ENCODE data around the gene PHF23. TPM values are rescaled to one million over a fixed set of nuclear protein-coding genes. Genes with fewer than 3 reads are reported as not detected.
A peak's percentile ranks its signal among the peaks of the same experiment; 100 is the strongest.

Gene PHF23
- total and polyA plus RNA-seq, 2 of the 4 experiments (the other 2 are of a cell fraction) = 44.8 to 58.5 TPM

DNA sequence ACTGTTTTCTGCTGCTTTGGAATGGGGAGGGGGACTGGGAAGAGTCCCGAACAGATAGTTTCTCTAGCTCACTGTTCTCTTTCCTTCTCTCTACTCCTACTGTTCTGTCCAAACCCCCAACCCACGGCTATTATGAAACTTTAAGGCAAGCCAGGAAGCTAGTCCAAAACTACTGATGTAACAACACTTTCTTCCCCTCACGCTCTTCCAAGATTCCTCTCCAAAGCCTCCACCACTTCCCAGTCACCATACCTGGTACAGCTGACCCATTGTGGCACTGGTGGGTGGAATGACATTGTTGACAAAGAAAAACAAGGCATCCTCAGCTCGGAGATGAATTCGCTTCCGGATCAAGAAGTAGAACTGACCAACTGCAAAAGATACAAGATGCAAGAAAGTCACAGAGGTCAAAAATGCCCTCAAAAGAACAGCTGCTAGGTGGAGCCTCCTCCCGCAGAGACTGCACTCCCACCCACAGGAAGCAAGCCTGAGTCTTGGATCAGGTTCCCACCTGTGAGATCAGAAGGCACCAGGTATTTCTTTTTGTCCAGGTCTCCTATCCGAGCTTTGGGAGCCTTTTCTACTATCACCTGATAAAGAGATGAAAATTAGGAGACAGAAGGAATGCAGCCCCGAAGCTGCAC, 2.0 kb upstream of the PHF23 start:
- H4K5ac ChIP-seq (ENCODE audit: low read depth, low read length) = peak overlapping the region; percentile 25; the same call in 1 of the 2 replicates
- intact Hi-C loops (cut with micrococcal nuclease) = no loop called here
- ChIA-PET CTCF (interaction anchor here (0.6 kb wide), 1 partner anchor 126 kb away, joined by 4 read pairs; the partner anchor contains the start of gene ASGR2), POLR2A (ENCODE audit: unreplicated experiment) (interaction anchor here (0.5 kb wide), 1 partner anchor 64 kb away, joined by 7 read pairs; no protein-coding TSS in a partner anchor)
- peak overlapping the region; percentile 13 to 89; a peak in 3 of 4 replicates for H4K8ac ChIP-seq (ENCODE audit: low read depth in 2 of 2, low read length in 2 of 2)
- H3K4me2 ChIP-seq (ENCODE audit: low read depth, low read length) = peak overlapping the region; percentile 93
- peaks cover 30% of the 10 kb centered on the region for H3K36me3 ChIP-seq (ENCODE audit: control insufficient read depth, insufficient read depth, low read length)
- no peak overlapping the region for H2AFZ ChIP-seq (replicated peaks; ENCODE audit: low read length, poor library complexity)
- peaks cover 13 to 51% of the 10 kb centered on the region in 2 experiments for H3K79me1 ChIP-seq (ENCODE audit: low read depth in 1 of 2, low read length in 2 of 2)
- peak overlapping the region; percentile 96 for H2AK5ac ChIP-seq (ENCODE audit: low read depth, low read length)
- H3K27ac ChIP-seq (ENCODE audit: insufficient read depth, low read length) = peak overlapping the region; percentile 95
- H3K27me3 ChIP-seq (ENCODE audit: control insufficient read depth, insufficient read depth, low read length) = no peaks in the 10 kb centered on the region
- no peak for ATAC-seq (ENCODE audit: low read depth)
- peak overlapping the region; percentile 100 for H2AK9ac ChIP-seq (replicated peaks; ENCODE audit: low read depth, low read length, poor library complexity)
- dilution Hi-C loops (cut with HindIII; ENCODE audit: low sequenced_read_pairs, unreplicated experiment) = no loop called here
- peak overlapping the region; percentile 98 for H3K4ac ChIP-seq (ENCODE audit: low read depth, low read length)
- H2BK15ac ChIP-seq (ENCODE audit: low read depth, low read length) = no peak overlapping the region
- peak overlapping the region; percentile 98 for H3K9ac ChIP-seq (ENCODE audit: low read depth, low read length)
- H4K91ac ChIP-seq (ENCODE audit: insufficient read depth, low read depth, low read length) = peak overlapping the region; percentile 94
- H3K4me1 ChIP-seq (ENCODE audit: control insufficient read depth, insufficient read depth, low read length) = peaks cover 8% of the 10 kb centered on the region
- WGBS, 2 experiments (ENCODE audit: extremely low coverage in 2 of 2, insufficient read length in 1 of 2) = 27% methylated on average over 5 of the region's 9 CpGs; no CpG with 5 or more reads in 1 of the 2 experiments
- H2BK5ac ChIP-seq (ENCODE audit: low read depth, low read length, poor library complexity, severe bottlenecking) = peak overlapping the region; percentile 95
- H3K18ac ChIP-seq (ENCODE audit: low read depth, low read length) = no peak overlapping the region
- in situ Hi-C loops (cut with MboI; ENCODE audit: low sequenced_read_pairs) = loop anchor here (25.0 kb wide), 1 partner anchor 921 kb away; the partner anchor contains the start of genes PER1 and VAMP2
- H2BK20ac ChIP-seq (ENCODE audit: low read depth, low read length) = no peak overlapping the region
- no peak overlapping the region for H2BK120ac ChIP-seq (ENCODE audit: low read depth, low read length)
- H3K4me3 ChIP-seq (ENCODE audit: insufficient read depth, low read depth, low read length) = peak overlapping the region; percentile 90
- TF ChIP-seq, protein P1, sequence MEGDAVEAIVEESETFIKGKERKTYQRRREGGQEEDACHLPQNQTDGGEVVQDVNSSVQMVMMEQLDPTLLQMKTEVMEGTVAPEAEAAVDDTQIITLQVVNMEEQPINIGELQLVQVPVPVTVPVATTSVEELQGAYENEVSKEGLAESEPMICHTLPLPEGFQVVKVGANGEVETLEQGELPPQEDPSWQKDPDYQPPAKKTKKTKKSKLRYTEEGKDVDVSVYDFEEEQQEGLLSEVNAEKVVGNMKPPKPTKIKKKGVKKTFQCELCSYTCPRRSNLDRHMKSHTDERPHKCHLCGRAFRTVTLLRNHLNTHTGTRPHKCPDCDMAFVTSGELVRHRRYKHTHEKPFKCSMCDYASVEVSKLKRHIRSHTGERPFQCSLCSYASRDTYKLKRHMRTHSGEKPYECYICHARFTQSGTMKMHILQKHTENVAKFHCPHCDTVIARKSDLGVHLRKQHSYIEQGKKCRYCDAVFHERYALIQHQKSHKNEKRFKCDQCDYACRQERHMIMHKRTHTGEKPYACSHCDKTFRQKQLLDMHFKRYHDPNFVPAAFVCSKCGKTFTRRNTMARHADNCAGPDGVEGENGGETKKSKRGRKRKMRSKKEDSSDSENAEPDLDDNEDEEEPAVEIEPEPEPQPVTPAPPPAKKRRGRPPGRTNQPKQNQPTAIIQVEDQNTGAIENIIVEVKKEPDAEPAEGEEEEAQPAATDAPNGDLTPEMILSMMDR (conservative IDR thresholded peaks at IDR 0.05; ENCODE audit: low read depth, low read length) = no peak
- TF ChIP-seq FOS (IDR thresholded peaks at IDR 0.05; ENCODE audit: low read depth, low read length) = no peak
- TF ChIP-seq, protein P2, sequence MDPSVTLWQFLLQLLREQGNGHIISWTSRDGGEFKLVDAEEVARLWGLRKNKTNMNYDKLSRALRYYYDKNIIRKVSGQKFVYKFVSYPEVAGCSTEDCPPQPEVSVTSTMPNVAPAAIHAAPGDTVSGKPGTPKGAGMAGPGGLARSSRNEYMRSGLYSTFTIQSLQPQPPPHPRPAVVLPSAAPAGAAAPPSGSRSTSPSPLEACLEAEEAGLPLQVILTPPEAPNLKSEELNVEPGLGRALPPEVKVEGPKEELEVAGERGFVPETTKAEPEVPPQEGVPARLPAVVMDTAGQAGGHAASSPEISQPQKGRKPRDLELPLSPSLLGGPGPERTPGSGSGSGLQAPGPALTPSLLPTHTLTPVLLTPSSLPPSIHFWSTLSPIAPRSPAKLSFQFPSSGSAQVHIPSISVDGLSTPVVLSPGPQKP (IDR thresholded peaks at IDR 0.05; ENCODE audit: borderline replicate concordance, low read depth, low read length) = no peak
- no peak for TF ChIP-seq MAFK (IDR thresholded peaks at IDR 0.05; ENCODE audit: low read depth, low read length)
- no peak for TF ChIP-seq CHD1 (IDR thresholded peaks at IDR 0.05; ENCODE audit: low read depth, low read length)
- TF ChIP-seq POLR2A (IDR thresholded peaks at IDR 0.05; ENCODE audit: low read depth, low read length) = no peak
- TF ChIP-seq MAZ (IDR thresholded peaks at IDR 0.05; ENCODE audit: borderline replicate concordance, low read depth, low read length) = no peak
- TF ChIP-seq BHLHE40 (IDR thresholded peaks at IDR 0.05; ENCODE audit: low read depth, low read length) = no peak
- no peak for TF ChIP-seq SMC3 (IDR thresholded peaks at IDR 0.05; ENCODE audit: low read depth, low read length)
- no peak for TF ChIP-seq RAD21 (IDR thresholded peaks at IDR 0.05; ENCODE audit: low read length)
- no peak for TF ChIP-seq CEBPB (IDR thresholded peaks at IDR 0.05; ENCODE audit: low read depth, low read length)
- TF ChIP-seq, protein P3, sequence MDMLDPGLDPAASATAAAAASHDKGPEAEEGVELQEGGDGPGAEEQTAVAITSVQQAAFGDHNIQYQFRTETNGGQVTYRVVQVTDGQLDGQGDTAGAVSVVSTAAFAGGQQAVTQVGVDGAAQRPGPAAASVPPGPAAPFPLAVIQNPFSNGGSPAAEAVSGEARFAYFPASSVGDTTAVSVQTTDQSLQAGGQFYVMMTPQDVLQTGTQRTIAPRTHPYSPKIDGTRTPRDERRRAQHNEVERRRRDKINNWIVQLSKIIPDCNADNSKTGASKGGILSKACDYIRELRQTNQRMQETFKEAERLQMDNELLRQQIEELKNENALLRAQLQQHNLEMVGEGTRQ (IDR thresholded peaks at IDR 0.05; ENCODE audit: low read depth, low read length) = no peak
- TF ChIP-seq MXI1 (IDR thresholded peaks at IDR 0.05; ENCODE audit: borderline replicate concordance, low read depth, low read length) = no peak
- no peak for TF ChIP-seq RFX5 (IDR thresholded peaks at IDR 0.05; ENCODE audit: low read depth, low read length)
- no peak for TF ChIP-seq NFE2L2 (IDR thresholded peaks at IDR 0.05; ENCODE audit: low read depth, low read length)
- 0 out of 2 replicates have a peak, but pooled peaks cover 2% of the 10 kb centered on the region for H3K9me1 ChIP-seq (ENCODE audit: insufficient read depth, low read length)
- peaks cover 21% of the 10 kb centered on the region for H4K20me1 ChIP-seq (ENCODE audit: insufficient read depth, low read length)
- H3K56ac ChIP-seq (ENCODE audit: extremely low read depth, insufficient read depth, low read length) = peak overlapping the region; percentile 84; the same call in 1 of the 2 replicates
- H3K14ac ChIP-seq (replicated peaks; ENCODE audit: low read depth, low read length) = peak overlapping the region; percentile 98
- DNase-seq = no peak
- no TSS peak for BruUV-seq (replicated peaks)
- H3K23ac ChIP-seq (ENCODE audit: low read depth, low read length) = peak overlapping the region; percentile 89
- no peaks in the 10 kb centered on the region for H3K9me3 ChIP-seq (ENCODE audit: control insufficient read depth, insufficient read depth, low read length)

Measured in IMR-90 (cell line).